Liver (tissue), 9 donors: ENCODE measurements around the gene TNS3. TPM values are rescaled to one million over a fixed set of nuclear protein-coding genes. Genes with fewer than 3 reads are reported as not detected.
A peak's percentile ranks its signal among the peaks of the same experiment; 100 is the strongest.

Experiments
- DNase-seq: peaks from one replicate; pipeline ENCODE4 v3.0.0-alpha.2; 2017; ENCODE audit warnings: low spot score
- H3K27ac ChIP-seq, 2 donors: one replicate each; pipeline ENCODE4 v1.7.0; 2013; ENCODE audit warnings: inconsistent platforms in 2 of 2, low read length in 2 of 2, control low read depth in 1 of 2, low read depth in 1 of 2, mild to moderate bottlenecking in 1 of 2
- H3K27me3 ChIP-seq, 4 donors: one replicate each; pipeline versions ENCODE4 v1.6.1 to v1.7.0; 2013; ENCODE audit warnings: low read length in 3 of 4, inconsistent platforms in 1 of 4, mild to moderate bottlenecking in 1 of 4, moderate library complexity in 1 of 4; ENCODE audit not compliant: control insufficient read depth in 4 of 4, insufficient read depth in 4 of 4
- H3K36me3 ChIP-seq, 4 donors: one replicate each; pipeline versions ENCODE4 v1.6.1 to v1.7.0; 2013; ENCODE audit warnings: low read length in 3 of 4, mild to moderate bottlenecking in 3 of 4, low read depth in 1 of 4, moderate library complexity in 1 of 4; ENCODE audit not compliant: control insufficient read depth in 4 of 4, insufficient read depth in 3 of 4
- H3K4me1 ChIP-seq, 4 donors: one replicate each; pipeline versions ENCODE4 v1.6.1 to v1.7.0; 2013; ENCODE audit warnings: low read length in 3 of 4, mild to moderate bottlenecking in 3 of 4, moderate library complexity in 1 of 4; ENCODE audit not compliant: control insufficient read depth in 4 of 4, insufficient read depth in 4 of 4
- H3K4me3 ChIP-seq, 3 donors: one replicate each; pipeline versions ENCODE4 v1.6.1 to v1.7.0; 2013; ENCODE audit warnings: low read length in 3 of 3, control low read depth in 1 of 3, low read depth in 1 of 3, mild to moderate bottlenecking in 1 of 3
- H3K9ac ChIP-seq, 2 donors: one replicate each; pipeline ENCODE4 v1.7.0; 2013; ENCODE audit warnings: low read length in 2 of 2, mild to moderate bottlenecking in 2 of 2, moderate library complexity in 2 of 2, control low read depth in 1 of 2, low read depth in 1 of 2
- H3K9me3 ChIP-seq, 4 donors: one replicate each; pipeline versions ENCODE4 v1.6.1 to v1.7.0; 2013; ENCODE audit warnings: low read length in 3 of 4; ENCODE audit not compliant: control insufficient read depth in 4 of 4
- EGR1 ChIP-seq, 2 donors: IDR thresholded peaks; 2 replicates each; pipeline ENCODE4 v1.6.1; 2016 to 2018; ENCODE audit warnings: antibody characterized with exemption in 2 of 2, low read depth in 2 of 2
- FOXA1 ChIP-seq: IDR thresholded peaks from 2 replicates; pipeline ENCODE4 v1.6.1; 2016; ENCODE audit warnings: antibody characterized with exemption
- GABPA ChIP-seq, 2 donors: IDR thresholded peaks in 1 of 2; conservative IDR thresholded peaks in 1 of 2; 2 replicates each; pipeline ENCODE4 v1.6.1; 2016; ENCODE audit warnings: antibody characterized with exemption in 2 of 2, mild to moderate bottlenecking in 1 of 2, moderate library complexity in 1 of 2
- HNF4A ChIP-seq, 2 donors: conservative IDR thresholded peaks; 2 replicates each; pipeline ENCODE4 v1.6.1; 2016; ENCODE audit warnings: antibody characterized with exemption in 2 of 2, mild to moderate bottlenecking in 2 of 2
- HNF4G ChIP-seq: IDR thresholded peaks from 2 replicates; pipeline ENCODE4 v1.6.1; 2016; ENCODE audit warnings: antibody characterized with exemption
- JUND ChIP-seq, 2 donors: IDR thresholded peaks; 2 replicates each; pipeline ENCODE4 v1.6.1; 2016; ENCODE audit warnings: antibody characterized with exemption in 2 of 2
- NR2F2 ChIP-seq: IDR thresholded peaks from 2 replicates; pipeline ENCODE4 v1.6.1; 2016; ENCODE audit warnings: antibody characterized with exemption
- RAD21 ChIP-seq, 2 donors: IDR thresholded peaks; 2 replicates each; pipeline ENCODE4 v1.6.1; 2016; ENCODE audit warnings: antibody characterized with exemption in 2 of 2, mild to moderate bottlenecking in 2 of 2
- RXRA ChIP-seq, 2 donors: IDR thresholded peaks; 2 replicates each; pipeline ENCODE4 v1.6.1; 2017 to 2018; ENCODE audit warnings: antibody characterized with exemption in 2 of 2, mild to moderate bottlenecking in 1 of 2
- SP1 ChIP-seq: IDR thresholded peaks from 2 replicates; pipeline ENCODE4 v1.6.1; 2018; ENCODE audit warnings: antibody characterized with exemption, mild to moderate bottlenecking
- TAF1 ChIP-seq: conservative IDR thresholded peaks from 2 replicates; pipeline ENCODE4 v1.6.1; 2016; ENCODE audit warnings: antibody characterized with exemption, mild to moderate bottlenecking
- YY1 ChIP-seq: IDR thresholded peaks from 2 replicates; pipeline ENCODE4 v1.6.1; 2016; ENCODE audit warnings: antibody characterized with exemption, mild to moderate bottlenecking
- WGBS: extraction: QIAGEN DNeasy Blood & Tissue Kit; methylation state at CpG from one replicate; pipeline ENCODE4 v1.1.7; 2013; 5-methylcytosine and 5-hydroxymethylcytosine counted together
- polyA plus RNA-seq, 2 donors: library from polyadenylated mRNA; stranded (reverse) in 1 of 2; unstranded in 1 of 2; fragments of 200-250 nt in 1 of 2; fragments of >200 nt in 1 of 2; fragmentation: Nextera tagmentation in 1 of 2; extraction: Ambion mirVana in 1 of 2; gene quantifications; one replicate each; pipeline versions ENCODE4 v1.2.1 to v1.2.3, GENCODE V29; 2013 to 2015
- total RNA-seq, 2 donors: library from RNA; depleted of rRNA; stranded (reverse); fragments of >200 nt; gene quantifications; one replicate each; pipeline ENCODE4 v1.2.3, GENCODE V29; 2014
- TF ChIP-seq, protein P1 (sequence below): fragments of 150-350 bp; IDR thresholded peaks from 2 replicates; pipeline ENCODE4 v1.5.1; 2017; ENCODE audit warnings: improper control_type of control experiment, low read depth, low read length; ENCODE audit not compliant: missing input control
- TF ChIP-seq, protein P2 (sequence below): IDR thresholded peaks from 2 replicates; pipeline ENCODE4 v1.6.1; 2016; ENCODE audit warnings: antibody characterized with exemption, mild to moderate bottlenecking
- TF ChIP-seq, protein P3 (sequence below): IDR thresholded peaks from 2 replicates; pipeline ENCODE4 v1.6.1; 2016; ENCODE audit warnings: antibody characterized with exemption
- TF ChIP-seq, protein P4 (sequence below): IDR thresholded peaks from 2 replicates; pipeline ENCODE4 v1.6.1; 2016; ENCODE audit warnings: antibody characterized with exemption
- donor health status: healthy.
- donor health status: healthy.
- donor health status: healthy.
- donor health status: healthy.
- donor health status: healthy.

Gene TNS3
- total and polyA plus RNA-seq, 4 donors: 16.8 to 100 (median 29.5) TPM

DNA sequence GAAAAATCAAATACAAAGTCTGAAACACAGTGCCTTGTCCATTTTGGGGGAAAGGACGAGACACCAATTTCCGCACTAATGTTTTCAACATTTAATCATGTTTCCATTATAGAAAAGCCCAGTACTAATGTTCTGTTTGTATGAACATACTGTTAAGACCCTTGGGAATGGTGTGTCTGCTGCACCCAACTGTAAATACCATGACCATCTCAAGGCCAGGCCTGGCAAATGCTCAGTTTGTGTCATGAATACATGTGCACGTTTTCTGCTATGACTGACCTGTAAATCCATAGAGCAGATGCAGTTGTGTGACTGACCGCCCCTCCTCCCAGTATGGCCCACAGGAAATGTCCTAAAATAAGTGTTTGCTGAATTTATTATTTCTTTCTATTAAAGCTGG lies 270.0 kb downstream of the TNS3 start:
- no peaks in the 10 kb centered on the region for H3K9me3 ChIP-seq
- H3K4me1 ChIP-seq: no peaks in the 10 kb centered on the region
- DNase-seq: peak; percentile 5
- no peaks in the 10 kb centered on the region for H3K27me3 ChIP-seq
- no peak overlapping the region for H3K4me3 ChIP-seq
- H3K27ac ChIP-seq: no peak overlapping the region
- no peak overlapping the region for H3K9ac ChIP-seq
- H3K36me3 ChIP-seq: peaks cover 0 to 27% (median 15%) of the 10 kb centered on the region in 4 donors
- TF ChIP-seq, protein P1, sequence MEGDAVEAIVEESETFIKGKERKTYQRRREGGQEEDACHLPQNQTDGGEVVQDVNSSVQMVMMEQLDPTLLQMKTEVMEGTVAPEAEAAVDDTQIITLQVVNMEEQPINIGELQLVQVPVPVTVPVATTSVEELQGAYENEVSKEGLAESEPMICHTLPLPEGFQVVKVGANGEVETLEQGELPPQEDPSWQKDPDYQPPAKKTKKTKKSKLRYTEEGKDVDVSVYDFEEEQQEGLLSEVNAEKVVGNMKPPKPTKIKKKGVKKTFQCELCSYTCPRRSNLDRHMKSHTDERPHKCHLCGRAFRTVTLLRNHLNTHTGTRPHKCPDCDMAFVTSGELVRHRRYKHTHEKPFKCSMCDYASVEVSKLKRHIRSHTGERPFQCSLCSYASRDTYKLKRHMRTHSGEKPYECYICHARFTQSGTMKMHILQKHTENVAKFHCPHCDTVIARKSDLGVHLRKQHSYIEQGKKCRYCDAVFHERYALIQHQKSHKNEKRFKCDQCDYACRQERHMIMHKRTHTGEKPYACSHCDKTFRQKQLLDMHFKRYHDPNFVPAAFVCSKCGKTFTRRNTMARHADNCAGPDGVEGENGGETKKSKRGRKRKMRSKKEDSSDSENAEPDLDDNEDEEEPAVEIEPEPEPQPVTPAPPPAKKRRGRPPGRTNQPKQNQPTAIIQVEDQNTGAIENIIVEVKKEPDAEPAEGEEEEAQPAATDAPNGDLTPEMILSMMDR: no peak
- TF ChIP-seq, protein P2, sequence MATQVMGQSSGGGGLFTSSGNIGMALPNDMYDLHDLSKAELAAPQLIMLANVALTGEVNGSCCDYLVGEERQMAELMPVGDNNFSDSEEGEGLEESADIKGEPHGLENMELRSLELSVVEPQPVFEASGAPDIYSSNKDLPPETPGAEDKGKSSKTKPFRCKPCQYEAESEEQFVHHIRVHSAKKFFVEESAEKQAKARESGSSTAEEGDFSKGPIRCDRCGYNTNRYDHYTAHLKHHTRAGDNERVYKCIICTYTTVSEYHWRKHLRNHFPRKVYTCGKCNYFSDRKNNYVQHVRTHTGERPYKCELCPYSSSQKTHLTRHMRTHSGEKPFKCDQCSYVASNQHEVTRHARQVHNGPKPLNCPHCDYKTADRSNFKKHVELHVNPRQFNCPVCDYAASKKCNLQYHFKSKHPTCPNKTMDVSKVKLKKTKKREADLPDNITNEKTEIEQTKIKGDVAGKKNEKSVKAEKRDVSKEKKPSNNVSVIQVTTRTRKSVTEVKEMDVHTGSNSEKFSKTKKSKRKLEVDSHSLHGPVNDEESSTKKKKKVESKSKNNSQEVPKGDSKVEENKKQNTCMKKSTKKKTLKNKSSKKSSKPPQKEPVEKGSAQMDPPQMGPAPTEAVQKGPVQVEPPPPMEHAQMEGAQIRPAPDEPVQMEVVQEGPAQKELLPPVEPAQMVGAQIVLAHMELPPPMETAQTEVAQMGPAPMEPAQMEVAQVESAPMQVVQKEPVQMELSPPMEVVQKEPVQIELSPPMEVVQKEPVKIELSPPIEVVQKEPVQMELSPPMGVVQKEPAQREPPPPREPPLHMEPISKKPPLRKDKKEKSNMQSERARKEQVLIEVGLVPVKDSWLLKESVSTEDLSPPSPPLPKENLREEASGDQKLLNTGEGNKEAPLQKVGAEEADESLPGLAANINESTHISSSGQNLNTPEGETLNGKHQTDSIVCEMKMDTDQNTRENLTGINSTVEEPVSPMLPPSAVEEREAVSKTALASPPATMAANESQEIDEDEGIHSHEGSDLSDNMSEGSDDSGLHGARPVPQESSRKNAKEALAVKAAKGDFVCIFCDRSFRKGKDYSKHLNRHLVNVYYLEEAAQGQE: no peak
- TF ChIP-seq HNF4A (conservative IDR thresholded peaks at IDR 0.05): no peak
- no peak for TF ChIP-seq JUND (IDR thresholded peaks at IDR 0.05)
- TF ChIP-seq, protein P3, sequence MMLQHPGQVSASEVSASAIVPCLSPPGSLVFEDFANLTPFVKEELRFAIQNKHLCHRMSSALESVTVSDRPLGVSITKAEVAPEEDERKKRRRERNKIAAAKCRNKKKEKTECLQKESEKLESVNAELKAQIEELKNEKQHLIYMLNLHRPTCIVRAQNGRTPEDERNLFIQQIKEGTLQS: no peak
- no peak for TF ChIP-seq FOXA1
- no peak for TF ChIP-seq RAD21 (IDR thresholded peaks at IDR 0.05)
- TF ChIP-seq SP1: no peak
- TF ChIP-seq RXRA (IDR thresholded peaks at IDR 0.05): no peak
- TF ChIP-seq, protein P4, sequence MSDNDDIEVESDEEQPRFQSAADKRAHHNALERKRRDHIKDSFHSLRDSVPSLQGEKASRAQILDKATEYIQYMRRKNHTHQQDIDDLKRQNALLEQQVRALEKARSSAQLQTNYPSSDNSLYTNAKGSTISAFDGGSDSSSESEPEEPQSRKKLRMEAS: no peak
- TF ChIP-seq HNF4G: no peak
- TF ChIP-seq YY1: no peak
- TF ChIP-seq TAF1: no peak
- no peak for TF ChIP-seq EGR1 (IDR thresholded peaks at IDR 0.05; ENCODE audit: low read depth in 2 of 2)
- WGBS: 94% methylated on average over 4 of the region's 4 CpGs

DNA sequence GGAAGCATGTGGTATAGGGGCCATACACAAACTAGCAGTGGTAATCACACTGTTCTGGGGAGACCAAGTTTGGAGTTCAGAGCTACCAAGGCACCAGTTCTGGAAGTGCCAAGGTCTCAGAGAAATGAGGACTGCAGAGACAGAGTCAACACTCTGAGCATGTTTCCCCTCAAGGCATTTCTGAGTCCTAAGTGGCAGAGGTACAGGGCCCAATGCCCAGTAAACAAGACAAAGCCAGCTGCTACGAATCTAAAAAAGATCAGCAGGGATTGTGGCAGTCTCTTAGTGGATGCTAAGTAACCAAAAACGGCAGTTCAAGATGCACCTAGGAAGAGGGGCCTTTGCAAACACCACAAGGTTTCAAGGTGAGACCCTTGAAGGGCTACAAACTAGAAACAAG lies 271.9 kb downstream of the TNS3 start:
- H3K27me3 ChIP-seq: no peaks in the 10 kb centered on the region
- H3K36me3 ChIP-seq: peaks cover 0 to 27% (median 15%) of the 10 kb centered on the region in 4 donors
- no peak overlapping the region for H3K27ac ChIP-seq
- DNase-seq: peak; percentile 13
- H3K4me1 ChIP-seq: no peaks in the 10 kb centered on the region
- H3K9ac ChIP-seq: no peak overlapping the region
- no peak overlapping the region for H3K4me3 ChIP-seq
- WGBS: 85% methylated on average over 2 of the region's 2 CpGs
- no peaks in the 10 kb centered on the region for H3K9me3 ChIP-seq
- TF ChIP-seq, protein P1: no peak
- TF ChIP-seq RXRA (IDR thresholded peaks at IDR 0.05) (no peak), HNF4A (conservative IDR thresholded peaks at IDR 0.05) (no peak), EGR1 (IDR thresholded peaks at IDR 0.05; ENCODE audit: low read depth in 2 of 2) (no peak), HNF4G (no peak), NR2F2 (no peak), SP1 (no peak), GABPA (IDR thresholded peaks at IDR 0.05 in 1 of 2, conservative IDR thresholded peaks at IDR 0.05 in 1 of 2) (no peak), FOXA1 (no peak), YY1 (no peak)
- TF ChIP-seq, protein P3: no peak
- TF ChIP-seq, protein P2: no peak
- TF ChIP-seq, protein P4: no peak
